ENCODE data around the gene CYP2U1. TPM values are rescaled to one million over a fixed set of nuclear protein-coding genes. Genes with fewer than 3 reads are reported as not detected.
"Not testable (repeated sequence)": the region's sequence is repeated elsewhere in the genome, so short reads cannot be mapped to it uniquely, and the experiment has no call there.

Gene CYP2U1
- total RNA-seq, 2 experiments from 2014 or later = 2.9 to 4.0 TPM

DNA sequence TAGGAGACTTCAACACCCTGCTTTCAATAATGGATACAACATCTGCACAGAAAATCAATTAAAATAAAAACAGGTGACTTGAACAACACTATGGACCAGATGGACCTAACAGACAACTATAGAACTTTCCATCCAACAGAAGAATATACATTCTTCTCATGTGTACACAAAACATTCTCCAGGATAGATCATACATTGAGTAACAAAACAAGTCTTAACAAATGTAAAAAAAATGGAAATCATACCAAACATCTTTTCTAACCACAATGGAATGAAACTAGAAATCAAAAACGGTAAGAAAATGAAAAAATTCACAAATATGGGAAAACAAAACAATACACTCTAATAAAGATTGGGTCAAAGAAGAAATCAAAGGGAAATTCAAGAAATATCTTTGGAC lies 24.7 kb downstream of the CYP2U1 start:
- intact Hi-C loops (cut with DNase I, micrococcal nuclease) = no loop called here
- Mint-ChIP-seq H3K4me1 (ENCODE audit: low read depth) (no peaks in the 10 kb centered on the region), H3K9me3 (peaks cover 14% of the 10 kb centered on the region), H3K4me3 (no peak overlapping the region), H3K27me3 (no peaks in the 10 kb centered on the region), H3K36me3 (ENCODE audit: low read depth) (peaks cover 40% of the 10 kb centered on the region), H3K27ac (no peak overlapping the region)
- H3K9me3 ChIP-seq (ENCODE audit: control insufficient read depth in 1 of 2, insufficient read depth in 1 of 2, low read length in 2 of 2) = peaks cover 11 to 16% of the 10 kb centered on the region in 2 experiments
- ChIA-PET POLR2A (no interaction called here), CTCF (no interaction called here)
- H3K27me3 ChIP-seq (ENCODE audit: control insufficient read depth in 1 of 2, insufficient read depth in 2 of 2, low read length in 2 of 2) = no peaks in the 10 kb centered on the region
- no peak for DNase-seq
- TF ChIP-seq, protein P1, sequence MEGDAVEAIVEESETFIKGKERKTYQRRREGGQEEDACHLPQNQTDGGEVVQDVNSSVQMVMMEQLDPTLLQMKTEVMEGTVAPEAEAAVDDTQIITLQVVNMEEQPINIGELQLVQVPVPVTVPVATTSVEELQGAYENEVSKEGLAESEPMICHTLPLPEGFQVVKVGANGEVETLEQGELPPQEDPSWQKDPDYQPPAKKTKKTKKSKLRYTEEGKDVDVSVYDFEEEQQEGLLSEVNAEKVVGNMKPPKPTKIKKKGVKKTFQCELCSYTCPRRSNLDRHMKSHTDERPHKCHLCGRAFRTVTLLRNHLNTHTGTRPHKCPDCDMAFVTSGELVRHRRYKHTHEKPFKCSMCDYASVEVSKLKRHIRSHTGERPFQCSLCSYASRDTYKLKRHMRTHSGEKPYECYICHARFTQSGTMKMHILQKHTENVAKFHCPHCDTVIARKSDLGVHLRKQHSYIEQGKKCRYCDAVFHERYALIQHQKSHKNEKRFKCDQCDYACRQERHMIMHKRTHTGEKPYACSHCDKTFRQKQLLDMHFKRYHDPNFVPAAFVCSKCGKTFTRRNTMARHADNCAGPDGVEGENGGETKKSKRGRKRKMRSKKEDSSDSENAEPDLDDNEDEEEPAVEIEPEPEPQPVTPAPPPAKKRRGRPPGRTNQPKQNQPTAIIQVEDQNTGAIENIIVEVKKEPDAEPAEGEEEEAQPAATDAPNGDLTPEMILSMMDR (IDR thresholded peaks at IDR 0.05) = no peak
- H3K27ac ChIP-seq (ENCODE audit: low read depth in 1 of 2, low read length in 2 of 2) = no peak overlapping the region
- H3K36me3 ChIP-seq (ENCODE audit: insufficient read depth, low read length) = peaks cover 2% of the 10 kb centered on the region
- ATAC-seq (ENCODE audit: poor library complexity) = no peak
- H3K4me1 ChIP-seq (ENCODE audit: insufficient read depth, low read length) = no peaks in the 10 kb centered on the region
- no peak overlapping the region for H3K4me3 ChIP-seq (ENCODE audit: low read length)

DNA sequence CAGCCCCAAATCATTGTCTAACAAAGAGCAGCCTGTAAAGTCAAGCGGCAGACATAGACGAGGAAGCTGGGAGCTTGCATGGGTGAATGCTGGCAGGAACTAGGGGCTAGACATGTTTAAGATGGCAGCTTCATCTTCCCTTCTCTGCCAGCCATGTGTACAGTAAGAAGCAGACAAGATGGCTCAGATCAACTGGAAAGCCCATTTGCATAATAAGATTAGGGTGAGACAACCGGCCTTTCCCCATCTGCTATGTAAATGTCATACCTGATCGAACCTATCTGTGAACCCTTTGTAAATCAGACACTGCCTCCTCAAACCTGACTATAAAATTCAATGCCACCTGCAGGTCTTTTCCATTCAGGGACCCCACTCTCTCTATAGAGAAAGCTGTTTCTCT lies 35.6 kb downstream of the CYP2U1 start:
- ChIA-PET POLR2A (no interaction called here), CTCF (no interaction called here)
- TF ChIP-seq, protein P1 (IDR thresholded peaks at IDR 0.05) = no peak
- H3K36me3 Mint-ChIP-seq (ENCODE audit: low read depth) = no peaks in the 10 kb centered on the region
- ATAC-seq (ENCODE audit: poor library complexity) (no peak), DNase-seq (no peak)
- Histone ChIP-seq H3K36me3 (ENCODE audit: insufficient read depth, low read length) (no peaks in the 10 kb centered on the region), H3K4me3 (ENCODE audit: low read length) (no peak overlapping the region), H3K4me1 (ENCODE audit: insufficient read depth, low read length) (no peaks in the 10 kb centered on the region), H3K27me3 (ENCODE audit: control insufficient read depth in 1 of 2, insufficient read depth in 2 of 2, low read length in 2 of 2) (no peaks in the 10 kb centered on the region), H3K9me3 (ENCODE audit: control insufficient read depth in 1 of 2, insufficient read depth in 1 of 2, low read length in 2 of 2) (no peaks in the 10 kb centered on the region), H3K27ac (ENCODE audit: low read depth in 1 of 2, low read length in 2 of 2) (no peak overlapping the region)
- H3K9me3 Mint-ChIP-seq = peaks cover 2% of the 10 kb centered on the region
- intact Hi-C loops (cut with DNase I, micrococcal nuclease) = no loop called here
- no peaks in the 10 kb centered on the region for H3K4me1 Mint-ChIP-seq (ENCODE audit: low read depth)
- no peak overlapping the region for H3K4me3 Mint-ChIP-seq
- H3K27ac Mint-ChIP-seq = no peak overlapping the region
- H3K27me3 Mint-ChIP-seq = peaks cover 11% of the 10 kb centered on the region

DNA sequence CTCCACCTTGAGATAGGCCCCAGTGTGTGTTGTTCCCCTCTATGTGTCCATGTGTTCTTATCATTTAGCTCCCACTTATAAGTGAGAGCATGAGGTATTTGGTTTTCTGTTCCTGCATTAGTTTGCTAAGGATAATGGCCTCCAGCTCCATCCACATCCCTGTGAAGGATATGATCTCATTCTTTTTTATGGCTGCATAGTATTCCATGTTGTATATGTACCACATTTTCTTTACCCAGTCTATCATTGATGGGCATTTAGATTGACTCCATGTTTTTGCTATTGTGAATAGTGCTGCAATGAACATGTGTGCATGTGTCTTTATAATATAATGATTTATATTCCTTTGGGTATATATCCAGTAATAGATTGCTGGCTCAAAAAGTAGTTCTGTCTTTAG lies 36.2 kb downstream of the CYP2U1 start:
- H3K27me3 ChIP-seq (ENCODE audit: control insufficient read depth in 1 of 2, insufficient read depth in 2 of 2, low read length in 2 of 2); CTCF ChIA-PET; H3K27ac ChIP-seq (ENCODE audit: low read depth in 1 of 2, low read length in 2 of 2); H3K4me1 Mint-ChIP-seq (ENCODE audit: low read depth); H3K36me3 Mint-ChIP-seq (ENCODE audit: low read depth); H3K4me3 Mint-ChIP-seq; ATAC-seq (ENCODE audit: poor library complexity); H3K4me3 ChIP-seq (ENCODE audit: low read length); H3K9me3 Mint-ChIP-seq; H3K9me3 ChIP-seq (ENCODE audit: control insufficient read depth in 1 of 2, insufficient read depth in 1 of 2, low read length in 2 of 2); intact Hi-C loops (cut with DNase I, micrococcal nuclease); DNase-seq; H3K4me1 ChIP-seq (ENCODE audit: insufficient read depth, low read length); H3K27ac Mint-ChIP-seq; POLR2A ChIA-PET; H3K36me3 ChIP-seq (ENCODE audit: insufficient read depth, low read length): not testable (repeated sequence)
- peaks cover 11% of the 10 kb centered on the region for H3K27me3 Mint-ChIP-seq

DNA sequence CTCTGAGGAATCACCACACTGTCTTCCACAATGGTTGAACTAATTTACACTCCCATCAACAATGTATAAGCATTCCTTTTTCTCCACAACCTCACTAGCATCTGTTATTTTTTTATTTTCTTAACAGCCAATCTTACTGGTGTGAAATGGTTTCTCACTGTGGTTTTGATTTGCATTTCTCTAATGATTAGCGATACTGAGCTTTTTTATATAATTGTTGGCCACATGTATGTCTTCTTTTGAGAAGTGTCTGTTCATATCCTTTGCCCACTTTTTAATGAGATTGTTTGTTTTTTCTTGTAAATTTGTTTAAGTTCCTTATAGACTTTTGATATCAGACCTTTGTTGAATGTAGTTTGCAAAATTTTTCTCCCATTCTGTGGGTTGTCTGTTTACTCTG lies 36.6 kb downstream of the CYP2U1 start:
- H3K27me3 Mint-ChIP-seq = peaks cover 11% of the 10 kb centered on the region
- H3K4me3 Mint-ChIP-seq; DNase-seq; H3K27ac ChIP-seq (ENCODE audit: low read depth in 1 of 2, low read length in 2 of 2); H3K27me3 ChIP-seq (ENCODE audit: control insufficient read depth in 1 of 2, insufficient read depth in 2 of 2, low read length in 2 of 2); H3K4me1 ChIP-seq (ENCODE audit: insufficient read depth, low read length); H3K27ac Mint-ChIP-seq; H3K4me3 ChIP-seq (ENCODE audit: low read length); H3K9me3 ChIP-seq (ENCODE audit: control insufficient read depth in 1 of 2, insufficient read depth in 1 of 2, low read length in 2 of 2); intact Hi-C loops (cut with DNase I, micrococcal nuclease); H3K36me3 ChIP-seq (ENCODE audit: insufficient read depth, low read length); CTCF ChIA-PET; H3K4me1 Mint-ChIP-seq (ENCODE audit: low read depth); H3K36me3 Mint-ChIP-seq (ENCODE audit: low read depth); H3K9me3 Mint-ChIP-seq; ATAC-seq (ENCODE audit: poor library complexity); POLR2A ChIA-PET: not testable (repeated sequence)
